Keratinocyte (primary cell): ENCODE measurements around the gene CADM3.

ENCODE experiments used
- CTCF ChIP-seq, 3 experiments: IDR thresholded peaks in 1 of 3; conservative IDR thresholded peaks in 1 of 3; optimal IDR thresholded peaks in 1 of 3; 2 replicates in 2 of 3; 3 replicates in 1 of 3; pipeline versions ENCODE3 to v1.5.1; 2011; ENCODE audit warnings: low read length in 3 of 3, mild to moderate bottlenecking in 3 of 3, moderate library complexity in 2 of 3, control low read depth in 1 of 3, inconsistent platforms in 1 of 3; ENCODE audit not compliant: insufficient read depth in 2 of 3; ENCODE audit errors: extremely low read depth in 1 of 3
- EZH2 ChIP-seq: IDR thresholded peaks from one replicate; pipeline ENCODE4 v1.6.1; 2012; ENCODE audit warnings: inconsistent platforms, mild to moderate bottlenecking, low read length, moderate library complexity

- TF ChIP-seq CTCF (optimal IDR thresholded peaks at IDR 0.05 in 1 of 3, IDR thresholded peaks at IDR 0.05 in 1 of 3, conservative IDR thresholded peaks at IDR 0.05 in 1 of 3; ENCODE audit: extremely low read depth in 1 of 3, insufficient read depth in 2 of 3, low read length in 3 of 3), result no peak
- TF ChIP-seq EZH2, result no peak
Measured at GRCh38 chr1:159247266-159247665, 75.9 kb downstream of the CADM3 start.
